HCT116 (cell line): ENCODE results near the gene NUDT4B.
"Not testable (repeated sequence)": the region's sequence is repeated elsewhere in the genome, so short reads cannot be mapped to it uniquely, and the experiment has no call there.

Experiments
- CBX3 ChIP-seq: IDR thresholded peaks from 2 replicates; pipeline ENCODE4 v1.6.1; 2012; ENCODE audit warnings: low read depth
- EZH2 ChIP-seq: fragments of 200-600 bp; sonication (generic); IDR thresholded peaks from 2 replicates; pipeline ENCODE4 v1.6.1; 2017; ENCODE audit warnings: antibody characterized with exemption, mixed run types
- RAD21 ChIP-seq: IDR thresholded peaks from 2 replicates; pipeline ENCODE4 v1.6.1; 2012; ENCODE audit warnings: low read depth, mild to moderate bottlenecking

GRCh38 chr1:148793762-148794332 lies 45.3 kb downstream of the NUDT4B start:
- TF ChIP-seq CBX3, EZH2, RAD21: not testable (repeated sequence)
